A549 (cell line): ENCODE data around the gene TRIM50. TPM values are rescaled to one million over a fixed set of nuclear protein-coding genes. Genes with fewer than 3 reads are reported as not detected.
"Not testable (repeated sequence)": the region's sequence is repeated elsewhere in the genome, so short reads cannot be mapped to it uniquely, and the experiment has no call there.

Experiments
- ATAC-seq, 2 experiments: fragments of 200-7000 bp in 1 of 2; fragments of >200 bp in 1 of 2; cut with Nextera tagmentation in 1 of 2; cut with Tn5 transposase in 1 of 2; 3 replicates each; pipeline versions ENCODE4 v1.8.0 to v1.9.1; 2018 to 2020; ENCODE audit warnings: mild to moderate bottlenecking in 1 of 2, moderate library complexity in 1 of 2
- CTCF ChIA-PET: fragments of 300-600 bp; sonication (Branson Sonifier 250); formaldehyde crosslinking; extraction: SDS; loops from one replicate; lab custom pipeline; 2021; ENCODE audit warnings: antibody characterized with exemption, inconsistent platforms; lab: Yijun Ruan, JAX
- POLR2A ChIA-PET: fragments of 350-600 bp; formaldehyde crosslinking; extraction: SDS; loops from one replicate; lab custom pipeline; 2021; ENCODE audit warnings: antibody characterized with exemption, inconsistent platforms; lab: Yijun Ruan, JAX
- DNase-seq, 2 experiments: peaks; one replicate each; pipeline versions ENCODE4 v3.0.0 to v3.0.0-alpha.2; 2011 to 2016; ENCODE audit warnings: low read depth in 1 of 2, low spot score in 1 of 2
- FAIRE-seq: peaks from 2 replicates; lab custom pipeline; 2011; peaks lifted over from hg19 to GRCh38; lab: Jason Lieb, UNC
- H3K27ac ChIP-seq, 2 experiments: fragments of >200 bp; sonication (Bioruptor Twin); formaldehyde crosslinking; 3 replicates each; pipeline ENCODE4 v1.5.1; 2016 to 2017
- H3K4me1 ChIP-seq: fragments of >200 bp; sonication (Bioruptor Twin); formaldehyde crosslinking; 3 replicates; pipeline ENCODE4 v1.6.1; 2016
- H3K4me2 ChIP-seq: fragments of >200 bp; sonication (Bioruptor Twin); formaldehyde crosslinking; 3 replicates; pipeline ENCODE4 v1.6.1; 2016
- H3K4me3 ChIP-seq: fragments of >200 bp; sonication (Bioruptor Twin); formaldehyde crosslinking; 3 replicates; pipeline ENCODE4 v1.5.1; 2016
- H3K9me3 ChIP-seq: fragments of >200 bp; sonication (Bioruptor Twin); formaldehyde crosslinking; 3 replicates; pipeline ENCODE4 v1.6.1; 2016
- CBX8 ChIP-seq: fragments of 200-600 bp; sonication (generic); IDR thresholded peaks from 2 replicates; pipeline ENCODE4 v1.6.1; 2016
- CHD2 ChIP-seq: fragments of 150-350 bp; IDR thresholded peaks from 2 replicates; pipeline ENCODE4 v1.6.1; 2014; ENCODE audit warnings: low read length; ENCODE audit not compliant: partially characterized antibody
- EHMT2 ChIP-seq: fragments of 200-600 bp; sonication (generic); IDR thresholded peaks from 2 replicates; pipeline ENCODE4 v1.6.1; 2016; ENCODE audit warnings: antibody characterized with exemption, low read depth, mild to moderate bottlenecking, moderate library complexity
- EP300 ChIP-seq, 2 experiments: fragments of >200 bp; sonication (Bioruptor Twin); formaldehyde crosslinking; IDR thresholded peaks; 2 replicates in 1 of 2; 3 replicates in 1 of 2; pipeline ENCODE4 v1.6.1; 2016 to 2017
- FOXS1 ChIP-seq: fragments of 250-450 bp; sonication (Bioruptor Pico); IDR thresholded peaks from 2 replicates; pipeline ENCODE4 v1.5.0; 2020; ENCODE audit warnings: mild to moderate bottlenecking, moderate library complexity
- GATA3 ChIP-seq: IDR thresholded peaks from 2 replicates; pipeline ENCODE4 v1.6.1; 2012; ENCODE audit warnings: borderline replicate concordance
- HDAC2 ChIP-seq: fragments of 200-600 bp; sonication (generic); IDR thresholded peaks from 2 replicates; pipeline ENCODE4 v1.6.1; 2016
- HES2 ChIP-seq: fragments of >200 bp; sonication (Bioruptor Twin); formaldehyde crosslinking; IDR thresholded peaks from 2 replicates; pipeline ENCODE4 v1.6.1; 2016
- HOXB13 ChIP-seq: fragments of 250-450 bp; sonication (Bioruptor Pico); IDR thresholded peaks from 2 replicates; pipeline ENCODE4 v1.5.0; 2020; ENCODE audit warnings: low read depth, mild to moderate bottlenecking, moderate library complexity
- HOXB5 ChIP-seq: fragments of 250-450 bp; sonication (Bioruptor Pico); IDR thresholded peaks from 2 replicates; pipeline ENCODE4 v1.5.0; 2020; ENCODE audit warnings: mild to moderate bottlenecking, moderate library complexity
- MAFK ChIP-seq: fragments of 450-650 bp; IDR thresholded peaks from 2 replicates; pipeline ENCODE4 v1.6.1; 2014; ENCODE audit not compliant: partially characterized antibody
- NFE2L2 ChIP-seq: fragments of 150-350 bp; conservative IDR thresholded peaks from 2 replicates; pipeline ENCODE4 v1.6.1; 2014; ENCODE audit warnings: low read length
- NR3C1 ChIP-seq: fragments of >200 bp; sonication (Bioruptor Twin); formaldehyde crosslinking; IDR thresholded peaks from 3 replicates; pipeline ENCODE4 v1.6.1; 2017
- PHF8 ChIP-seq: fragments of 200-600 bp; sonication (generic); IDR thresholded peaks from 2 replicates; pipeline ENCODE4 v1.6.1; 2016; ENCODE audit warnings: low read depth, mild to moderate bottlenecking, antibody characterized with exemption, moderate library complexity, borderline replicate concordance
- RCOR1 ChIP-seq: fragments of 150-350 bp; IDR thresholded peaks from 2 replicates; pipeline ENCODE4 v1.6.1; 2014; ENCODE audit warnings: antibody characterized with exemption, low read length, low read depth
- ZNF302 ChIP-seq: fragments of 250-450 bp; sonication (Bioruptor Pico); IDR thresholded peaks from 2 replicates; pipeline ENCODE4 v1.9.0; 2021; ENCODE audit warnings: inconsistent platforms, mild to moderate bottlenecking, moderate library complexity
- WGBS: methylation state at CpG from one replicate; pipeline ENCODE4 v1.1.6; 2017; ENCODE audit errors: missing lambda C conversion rate; 5-methylcytosine and 5-hydroxymethylcytosine counted together
- polyA plus RNA-seq, 4 experiments: library from polyadenylated mRNA; depleted of rRNA in 3 of 4; stranded (reverse); fragments of >200 nt; fragmentation: RNase III in 1 of 4; extraction: RNeasy Plus Mini Kit Qiagen cat#74134 plus additional on column Dnase treatment in 1 of 4; gene quantifications; 2 replicates in 3 of 4; 3 replicates in 1 of 4; pipeline ENCODE4 v1.2.3, GENCODE V29; 2011 to 2017
- TF ChIP-seq, protein P1 (sequence below): IDR thresholded peaks from 2 replicates; pipeline ENCODE4 v1.6.1; 2012
- TF ChIP-seq, protein P2 (sequence below): fragments of 150-350 bp; IDR thresholded peaks from 2 replicates; pipeline ENCODE4 v1.6.1; 2014; ENCODE audit warnings: low read depth, mild to moderate bottlenecking, low read length

Gene TRIM50
- polyA plus RNA-seq, 2 of the 4 experiments (the other 2 are of a cell fraction): not detected

DNA sequence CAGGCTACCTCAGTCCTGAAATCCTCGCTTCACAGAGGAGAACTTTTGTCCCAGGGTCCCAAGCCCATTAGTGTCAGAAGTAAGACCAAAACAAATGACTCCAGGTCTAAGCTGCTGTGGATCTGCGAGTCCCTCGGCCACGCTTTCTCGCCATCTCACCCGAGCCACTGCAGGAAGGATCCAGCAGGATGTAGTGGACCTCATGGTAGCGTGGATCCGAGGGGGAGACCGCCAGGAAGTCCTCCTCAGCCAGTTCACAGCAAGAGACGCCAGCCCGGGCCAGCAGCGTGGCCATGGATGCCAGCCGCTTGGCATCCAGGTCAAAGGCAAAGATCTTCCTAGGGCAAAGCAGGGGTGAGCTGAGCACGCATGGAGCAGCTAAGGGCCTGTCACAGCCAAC is 23.8 kb downstream of the TRIM50 start:
- peaks cover 7% of the 10 kb centered on the region; the same call in 2 of the 3 replicates for H3K4me1 ChIP-seq
- POLR2A ChIA-PET: no interaction called here
- TF ChIP-seq GATA3 (no peak), HOXB13 (CRISPR knock-in tag) (no peak), HOXB5 (CRISPR knock-in tag) (no peak), HES2 (no peak), NR3C1 (no peak), CHD2 (no peak), EHMT2 (no peak), MAFK (no peak), RCOR1 (no peak), CBX8 (no peak), FOXS1 (no peak), PHF8 (no peak), ZNF302 (CRISPR knock-in tag) (no peak), EP300 (IDR thresholded peaks at IDR 0.05) (no peak), NFE2L2 (no peak), HDAC2 (no peak)
- TF ChIP-seq, protein P1, sequence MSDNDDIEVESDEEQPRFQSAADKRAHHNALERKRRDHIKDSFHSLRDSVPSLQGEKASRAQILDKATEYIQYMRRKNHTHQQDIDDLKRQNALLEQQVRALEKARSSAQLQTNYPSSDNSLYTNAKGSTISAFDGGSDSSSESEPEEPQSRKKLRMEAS: no peak
- TF ChIP-seq, protein P2, sequence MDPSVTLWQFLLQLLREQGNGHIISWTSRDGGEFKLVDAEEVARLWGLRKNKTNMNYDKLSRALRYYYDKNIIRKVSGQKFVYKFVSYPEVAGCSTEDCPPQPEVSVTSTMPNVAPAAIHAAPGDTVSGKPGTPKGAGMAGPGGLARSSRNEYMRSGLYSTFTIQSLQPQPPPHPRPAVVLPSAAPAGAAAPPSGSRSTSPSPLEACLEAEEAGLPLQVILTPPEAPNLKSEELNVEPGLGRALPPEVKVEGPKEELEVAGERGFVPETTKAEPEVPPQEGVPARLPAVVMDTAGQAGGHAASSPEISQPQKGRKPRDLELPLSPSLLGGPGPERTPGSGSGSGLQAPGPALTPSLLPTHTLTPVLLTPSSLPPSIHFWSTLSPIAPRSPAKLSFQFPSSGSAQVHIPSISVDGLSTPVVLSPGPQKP: no peak
- TF ChIP-seq, all 56 proteins: peak for 0
- CTCF ChIA-PET: no interaction called here
- 95% methylated on average over 8 of the region's 14 CpGs for WGBS
- H3K4me3 ChIP-seq: no peak overlapping the region
- H3K4me2 ChIP-seq: no peak overlapping the region
- no peak overlapping the region for H3K27ac ChIP-seq
- DNase-seq (no peak), ATAC-seq (no peak), FAIRE-seq (no peak)
- no peaks in the 10 kb centered on the region for H3K9me3 ChIP-seq

- no peak for FAIRE-seq
- no peak overlapping the region for H3K4me3 ChIP-seq
- 90% methylated on average over 16 of the region's 26 CpGs for WGBS
Measured at GRCh38 chr7:73303546-73303945, 24.3 kb downstream of the TRIM50 start.

GRCh38 chr7:73302846-73303245 is 25.0 kb downstream of the TRIM50 start:
- H3K4me1 ChIP-seq, CTCF ChIA-PET, H3K27ac ChIP-seq, H3K4me3 ChIP-seq, FAIRE-seq, DNase-seq, ATAC-seq, H3K9me3 ChIP-seq, POLR2A ChIA-PET, H3K4me2 ChIP-seq: not testable (repeated sequence)
- WGBS: 96% methylated on average over 8 of the region's 10 CpGs

More at GRCh38 chr7:73303546-73303945, 24.3 kb downstream of the TRIM50 start:
- TF ChIP-seq, protein P2: no peak
- TF ChIP-seq, all 56 proteins: peak for 0
- H3K9me3 ChIP-seq: no peaks in the 10 kb centered on the region
- H3K27ac ChIP-seq: no peak overlapping the region
- CTCF ChIA-PET: no interaction called here
- no peak overlapping the region for H3K4me2 ChIP-seq
- no peak for DNase-seq
- peaks cover 5% of the 10 kb centered on the region; the same call in 2 of the 3 replicates for H3K4me1 ChIP-seq
- no peak for ATAC-seq
- POLR2A ChIA-PET: no interaction called here

DNA sequence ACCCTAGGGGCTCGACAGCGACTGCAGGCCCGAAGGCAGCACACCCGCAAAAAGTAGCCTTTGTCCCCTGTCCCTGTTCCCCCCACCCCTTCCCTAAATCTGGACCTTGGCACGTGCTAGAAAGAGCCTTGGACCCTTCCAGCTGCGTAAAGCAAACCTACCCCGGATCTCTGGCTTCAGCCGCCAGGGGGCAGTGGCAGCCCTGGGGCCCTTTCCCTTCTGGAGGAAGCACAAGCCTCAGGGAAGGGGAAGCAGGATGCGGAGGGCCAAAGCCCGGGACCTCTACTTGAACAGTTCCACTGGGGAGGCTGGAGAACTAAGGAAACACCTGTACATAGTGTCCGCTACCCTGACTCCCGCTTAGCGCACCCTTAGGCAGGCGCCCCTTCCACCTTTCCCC is 26.8 kb downstream of the TRIM50 start:
- H3K4me2 ChIP-seq, H3K4me1 ChIP-seq, FAIRE-seq, H3K4me3 ChIP-seq, CTCF ChIA-PET, H3K27ac ChIP-seq, POLR2A ChIA-PET, DNase-seq, H3K9me3 ChIP-seq: not testable (repeated sequence)
- WGBS: 92% methylated on average over 4 of the region's 14 CpGs
- peak; percentile 67 to 86; a peak in 5 of 6 replicates for ATAC-seq

GRCh38 chr7:73299812-73300211 is 28.1 kb downstream of the TRIM50 start:
- 80% methylated on average over 4 of the region's 12 CpGs for WGBS
- DNase-seq, ATAC-seq, H3K4me1 ChIP-seq, CTCF ChIA-PET, H3K4me2 ChIP-seq, FAIRE-seq, H3K4me3 ChIP-seq, H3K9me3 ChIP-seq, POLR2A ChIA-PET, H3K27ac ChIP-seq: not testable (repeated sequence)

GRCh38 chr7:73297706-73298105 is 30.2 kb downstream of the TRIM50 start:
- H3K27ac ChIP-seq, FAIRE-seq: not testable (repeated sequence)

DNA sequence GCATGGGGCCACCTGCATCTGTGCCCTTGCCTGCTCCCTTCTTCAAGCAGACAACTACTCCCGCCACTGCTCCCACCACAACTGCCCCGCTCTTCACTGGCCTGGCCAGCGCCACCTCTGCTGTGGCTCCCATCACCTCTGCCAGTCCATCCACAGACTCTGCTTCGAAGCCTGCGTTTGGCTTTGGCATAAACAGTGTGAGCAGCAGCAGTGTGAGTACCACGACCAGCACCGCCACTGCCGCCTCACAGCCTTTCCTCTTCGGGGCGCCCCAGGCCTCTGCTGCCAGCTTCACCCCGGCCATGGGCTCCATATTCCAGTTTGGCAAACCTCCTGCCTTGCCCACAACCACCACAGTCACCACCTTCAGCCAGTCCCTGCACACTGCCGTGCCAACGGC is 30.6 kb downstream of the TRIM50 start:
- ATAC-seq, H3K4me1 ChIP-seq, H3K9me3 ChIP-seq, POLR2A ChIA-PET, FAIRE-seq, H3K4me2 ChIP-seq, H3K4me3 ChIP-seq, H3K27ac ChIP-seq, DNase-seq, CTCF ChIA-PET: not testable (repeated sequence)
- no CpG with 5 or more reads among the region's 13 CpGs for WGBS

More at GRCh38 chr7:73297706-73298105, 30.2 kb downstream of the TRIM50 start:
- H3K9me3 ChIP-seq, H3K4me3 ChIP-seq, H3K4me1 ChIP-seq, ATAC-seq, POLR2A ChIA-PET, CTCF ChIA-PET, H3K4me2 ChIP-seq, DNase-seq: not testable (repeated sequence)
- WGBS: 97% methylated on average over 17 of the region's 27 CpGs
